ENCODE measurements around the gene LRRC8D. TPM values are rescaled to one million over a fixed set of nuclear protein-coding genes. Genes with fewer than 3 reads are reported as not detected.

The LRRC8D gene
- total and polyA plus RNA-seq, 2 experiments from 2014 or later: 30.1 to 30.7 TPM

DNA sequence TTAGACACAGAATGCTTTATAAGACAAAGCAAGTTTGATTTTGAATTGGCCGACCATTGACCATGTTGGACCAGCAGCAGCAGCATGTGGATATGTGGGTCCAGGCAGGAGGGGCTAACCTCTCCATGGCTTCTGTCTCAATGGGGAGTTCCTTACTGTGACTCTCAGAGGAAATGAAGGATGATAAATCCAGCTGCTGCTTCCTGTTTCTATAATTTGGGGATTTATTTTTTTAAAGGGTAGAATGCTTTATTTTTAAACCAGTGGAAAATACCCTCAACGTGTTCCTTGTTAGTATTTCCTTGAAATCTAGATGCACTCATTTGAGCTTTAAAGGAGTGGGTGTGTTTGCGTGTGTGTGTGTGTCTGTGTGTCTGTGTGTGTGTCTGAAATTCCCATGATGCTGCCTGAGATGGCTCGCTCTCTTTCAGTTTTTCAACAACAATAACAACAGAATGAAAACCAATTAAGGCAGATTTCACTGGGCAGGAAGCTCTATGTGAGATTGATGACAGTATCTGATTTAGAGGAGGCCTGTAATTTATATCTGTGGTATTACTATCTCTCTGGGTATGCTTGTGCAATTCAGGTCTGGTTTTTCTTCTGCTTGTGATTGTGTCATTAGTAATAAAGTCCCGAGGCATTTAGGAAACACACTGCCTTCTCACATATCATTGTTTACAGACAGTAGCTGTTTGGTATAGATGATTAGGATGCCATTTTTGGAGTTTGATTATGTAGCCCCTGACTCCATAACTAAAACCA, 88.0 kb downstream of the LRRC8D start:
- TF ChIP-seq EZH2phosphoT487 (IDR thresholded peaks at IDR 0.05; ENCODE audit: insufficient read depth, low read depth) (0 out of 2 replicates have a peak, but pooled peaks have one; percentile 78), EZH2 (IDR thresholded peaks at IDR 0.05; ENCODE audit: insufficient read depth, poor library complexity, severe bottlenecking) (no peak)
- peak; percentile 64 for DNase-seq
- WGBS, 2 experiments (ENCODE audit: low coverage in 1 of 2, low lambda C conversion rate in 2 of 2, missing lambda C conversion rate in 2 of 2): 35 to 38% methylated on average over 5 of the region's 5 CpGs
- Histone ChIP-seq H3K27ac (peak overlapping the region; percentile 73), H3K4me2 (ENCODE audit: unreplicated experiment) (peak overlapping the region; percentile 68), H3K36me3 (ENCODE audit: low read depth) (no peaks in the 10 kb centered on the region), H3K4me3 (peak overlapping the region; percentile 23; the same call in 1 of the 2 replicates), H3K9me3 (ENCODE audit: low read depth) (no peaks in the 10 kb centered on the region), H3K9me2 (ENCODE audit: insufficient read depth) (no peaks in the 10 kb centered on the region), H3K27me3 (replicated peaks; ENCODE audit: insufficient read depth) (no peaks in the 10 kb centered on the region), H4K20me1 (ENCODE audit: insufficient read depth) (no peaks in the 10 kb centered on the region), H3K79me2 (ENCODE audit: insufficient read depth) (0 out of 2 replicates have a peak, but pooled peaks cover 8% of the 10 kb centered on the region), H3K9ac (peak overlapping the region; percentile 30), H3F3A (ENCODE audit: insufficient read depth) (peaks cover 74% of the 10 kb centered on the region), H2AFZ (no peak overlapping the region), H3K4me1 (ENCODE audit: insufficient read depth) (peaks cover 79% of the 10 kb centered on the region)
- in situ Hi-C loops (cut with MboI): no loop called here

DNA sequence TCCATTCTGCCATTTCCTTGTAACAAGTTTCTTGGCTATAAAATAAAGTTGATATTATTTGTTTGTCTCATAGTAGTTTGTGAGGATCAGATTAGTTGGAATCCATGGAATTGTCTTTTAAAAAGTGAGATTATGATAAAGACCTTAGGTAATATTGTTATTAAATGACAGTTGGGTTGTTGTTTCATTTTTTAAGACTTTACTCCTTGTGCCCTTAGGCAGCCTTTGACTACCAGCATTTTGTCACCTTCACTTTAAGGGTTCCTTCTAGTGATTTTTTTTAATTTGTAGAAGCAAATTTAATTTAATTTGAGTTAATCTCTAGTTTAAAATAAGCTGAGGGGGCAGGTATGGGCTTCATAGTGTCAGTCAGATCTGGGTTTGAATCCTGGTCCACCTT, 89.4 kb downstream of the LRRC8D start:
- Histone ChIP-seq H2AFZ (no peak overlapping the region), H3K36me3 (ENCODE audit: low read depth) (no peaks in the 10 kb centered on the region), H3K9me3 (ENCODE audit: low read depth) (no peaks in the 10 kb centered on the region), H3F3A (ENCODE audit: insufficient read depth) (peaks cover 66% of the 10 kb centered on the region), H4K20me1 (ENCODE audit: insufficient read depth) (no peaks in the 10 kb centered on the region), H3K4me3 (no peak overlapping the region), H3K9me2 (ENCODE audit: insufficient read depth) (no peaks in the 10 kb centered on the region), H3K79me2 (ENCODE audit: insufficient read depth) (no peaks in the 10 kb centered on the region; the same call in 1 of the 2 replicates), H3K4me1 (ENCODE audit: insufficient read depth) (peaks cover 65% of the 10 kb centered on the region), H3K27ac (peak overlapping the region; percentile 34), H3K27me3 (replicated peaks; ENCODE audit: insufficient read depth) (no peaks in the 10 kb centered on the region), H3K4me2 (ENCODE audit: unreplicated experiment) (peak overlapping the region; percentile 10), H3K9ac (no peak overlapping the region)
- DNase-seq: no peak
- in situ Hi-C loops (cut with MboI): no loop called here
- TF ChIP-seq EZH2 (IDR thresholded peaks at IDR 0.05; ENCODE audit: insufficient read depth, poor library complexity, severe bottlenecking): no peak
- no peak for TF ChIP-seq EZH2phosphoT487 (IDR thresholded peaks at IDR 0.05; ENCODE audit: insufficient read depth, low read depth)

DNA sequence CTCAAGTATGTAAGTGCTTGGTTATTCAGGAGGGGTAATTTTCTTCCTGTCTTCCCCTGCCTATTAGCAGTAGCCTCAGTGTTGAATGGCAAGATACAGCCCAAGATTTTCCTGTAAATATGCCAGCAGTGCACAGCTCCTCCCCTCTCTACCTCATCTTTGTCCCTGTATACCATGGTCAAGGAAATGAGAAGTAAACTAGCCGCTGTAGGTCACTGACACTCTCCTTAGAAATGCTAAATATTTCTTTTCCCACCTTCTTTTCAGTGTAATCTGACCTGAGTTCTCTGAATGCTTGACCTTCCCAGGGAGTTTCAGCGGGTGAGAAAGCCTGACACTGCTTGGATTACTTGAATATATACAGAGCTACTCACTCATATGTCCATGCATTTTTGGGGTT, 89.9 kb downstream of the LRRC8D start:
- Histone ChIP-seq H3K36me3 (ENCODE audit: low read depth) (no peaks in the 10 kb centered on the region), H3K27me3 (replicated peaks; ENCODE audit: insufficient read depth) (no peaks in the 10 kb centered on the region), H2AFZ (no peak overlapping the region), H3K79me2 (ENCODE audit: insufficient read depth) (no peaks in the 10 kb centered on the region; the same call in 1 of the 2 replicates), H3K4me1 (ENCODE audit: insufficient read depth) (peaks cover 60% of the 10 kb centered on the region), H3K4me2 (ENCODE audit: unreplicated experiment) (peak overlapping the region; percentile 10), H3K4me3 (no peak overlapping the region), H3K9ac (no peak overlapping the region), H3K9me2 (ENCODE audit: insufficient read depth) (no peaks in the 10 kb centered on the region), H4K20me1 (ENCODE audit: insufficient read depth) (no peaks in the 10 kb centered on the region), H3F3A (ENCODE audit: insufficient read depth) (peaks cover 62% of the 10 kb centered on the region), H3K27ac (peak overlapping the region; percentile 34), H3K9me3 (ENCODE audit: low read depth) (no peaks in the 10 kb centered on the region)
- WGBS, 2 experiments (ENCODE audit: low coverage in 1 of 2, low lambda C conversion rate in 2 of 2, missing lambda C conversion rate in 2 of 2): 37 to 54% methylated on average over 2 of the region's 2 CpGs
- DNase-seq: peak; percentile 49
- in situ Hi-C loops (cut with MboI): no loop called here
- TF ChIP-seq EZH2phosphoT487 (IDR thresholded peaks at IDR 0.05; ENCODE audit: insufficient read depth, low read depth) (no peak), EZH2 (IDR thresholded peaks at IDR 0.05; ENCODE audit: insufficient read depth, poor library complexity, severe bottlenecking) (no peak)

DNA sequence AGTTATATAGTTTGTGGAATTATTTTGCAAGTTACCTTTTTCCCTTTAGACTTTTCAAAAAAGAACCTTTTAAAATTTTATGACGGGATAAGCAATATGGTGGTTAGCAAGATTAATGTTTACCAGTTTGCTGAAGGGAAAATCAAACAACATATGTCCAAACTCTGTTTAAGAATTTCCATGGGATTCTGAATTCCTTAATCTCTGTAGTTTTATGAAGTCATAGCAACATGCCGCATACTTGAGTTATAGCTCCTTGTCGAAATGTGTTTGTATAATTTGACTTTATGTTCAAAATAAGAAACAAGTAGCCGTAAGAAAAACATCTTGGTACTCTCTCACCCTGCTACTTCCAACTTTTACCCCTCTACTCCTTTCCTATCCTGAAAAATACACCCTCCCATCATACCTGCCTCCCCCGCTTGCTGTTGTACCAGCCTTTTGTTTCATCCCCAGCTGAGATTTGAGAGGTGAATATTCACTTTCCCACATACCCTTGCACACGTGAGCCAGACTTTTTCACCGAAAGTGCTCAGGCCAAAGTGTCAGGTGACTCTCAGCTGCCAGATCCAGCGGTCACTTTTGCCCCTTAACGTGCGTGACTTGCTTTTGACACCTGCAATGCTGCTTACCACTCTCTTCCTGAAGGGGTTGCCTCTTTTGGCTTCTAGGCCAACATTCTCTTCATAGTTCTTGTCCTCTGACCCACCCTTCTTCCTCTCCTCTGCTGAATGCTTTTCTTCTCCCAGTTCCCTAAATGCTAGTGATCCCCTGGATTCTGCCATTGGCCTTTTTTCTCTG, 90.6 kb downstream of the LRRC8D start:
- no peak overlapping the region for H3K4me3 ChIP-seq
- H3K9me2 ChIP-seq (ENCODE audit: insufficient read depth): no peaks in the 10 kb centered on the region
- no peaks in the 10 kb centered on the region for H3K27me3 ChIP-seq (replicated peaks; ENCODE audit: insufficient read depth)
- no peaks in the 10 kb centered on the region for H3K36me3 ChIP-seq (ENCODE audit: low read depth)
- H2AFZ ChIP-seq: no peak overlapping the region
- H4K20me1 ChIP-seq (ENCODE audit: insufficient read depth): no peaks in the 10 kb centered on the region
- no peaks in the 10 kb centered on the region for H3K9me3 ChIP-seq (ENCODE audit: low read depth)
- H3K79me2 ChIP-seq (ENCODE audit: insufficient read depth): no peaks in the 10 kb centered on the region; the same call in 1 of the 2 replicates
- in situ Hi-C loops (cut with MboI): no loop called here
- no peak for DNase-seq
- WGBS, 2 experiments (ENCODE audit: low coverage in 1 of 2, low lambda C conversion rate in 2 of 2, missing lambda C conversion rate in 2 of 2): 93 to 95% methylated on average over 10 of the region's 10 CpGs
- peak overlapping the region; percentile 10 for H3K4me2 ChIP-seq (ENCODE audit: unreplicated experiment)
- peak overlapping the region; percentile 34 for H3K27ac ChIP-seq
- peaks cover 54% of the 10 kb centered on the region for H3K4me1 ChIP-seq (ENCODE audit: insufficient read depth)
- H3K9ac ChIP-seq: no peak overlapping the region
- H3F3A ChIP-seq (ENCODE audit: insufficient read depth): peaks cover 56% of the 10 kb centered on the region
- TF ChIP-seq EZH2phosphoT487 (IDR thresholded peaks at IDR 0.05; ENCODE audit: insufficient read depth, low read depth) (no peak), EZH2 (IDR thresholded peaks at IDR 0.05; ENCODE audit: insufficient read depth, poor library complexity, severe bottlenecking) (no peak)

All from GM23248 (cell line).